ENCODE results near the gene LRWD1.

DNA sequence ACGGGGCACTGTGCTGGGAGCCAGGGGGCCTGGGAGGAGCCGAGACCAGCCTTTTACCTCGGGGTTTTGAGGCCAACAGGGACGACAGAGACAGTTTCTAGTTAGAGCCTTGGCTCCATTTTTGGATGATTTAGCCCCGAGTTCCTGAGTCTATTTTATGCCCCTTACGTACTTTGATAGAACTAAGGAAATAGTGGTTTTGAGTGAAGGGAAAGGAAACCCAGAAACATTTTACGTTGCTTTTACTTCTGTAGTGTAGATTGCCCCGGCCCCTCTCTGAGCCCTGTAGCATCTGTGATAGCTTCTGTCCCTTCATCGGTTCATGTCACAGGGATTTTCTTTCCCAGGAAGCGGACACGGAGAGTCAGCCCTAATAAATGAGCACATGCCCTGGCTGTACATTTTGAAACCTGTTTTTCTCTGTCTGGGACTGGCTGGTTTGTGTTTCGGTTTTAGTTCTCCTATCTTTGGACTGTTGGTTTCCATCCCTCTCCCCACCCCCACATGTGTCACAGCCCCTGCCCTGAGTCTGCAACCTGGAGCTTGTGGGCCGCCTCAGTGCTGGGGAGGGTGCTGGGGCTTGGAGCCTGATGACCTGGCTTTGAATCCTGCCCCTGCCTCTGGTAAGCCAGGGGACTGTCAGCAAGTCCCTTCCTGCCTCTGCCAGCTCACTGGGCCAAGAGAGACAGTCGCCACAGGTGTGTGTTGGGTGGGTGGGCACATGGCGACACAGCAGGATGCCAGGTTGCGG lies 38.3 kb upstream of the LRWD1 start:
- TF ChIP-seq RCOR1 (IDR thresholded peaks at IDR 0.05; ENCODE audit: insufficient replicate concordance, low read length) (no peak), POLR2A (IDR thresholded peaks at IDR 0.05; ENCODE audit: low read depth, low read length) (no peak), CEBPB (IDR thresholded peaks at IDR 0.05; ENCODE audit: low read depth, low read length) (no peak), MXI1 (IDR thresholded peaks at IDR 0.05; ENCODE audit: borderline replicate concordance, low read depth, low read length) (no peak), MAZ (IDR thresholded peaks at IDR 0.05; ENCODE audit: borderline replicate concordance, low read depth, low read length) (no peak), NFE2L2 (IDR thresholded peaks at IDR 0.05; ENCODE audit: low read depth, low read length) (no peak), MAFK (IDR thresholded peaks at IDR 0.05; ENCODE audit: low read depth, low read length) (no peak), RAD21 (IDR thresholded peaks at IDR 0.05; ENCODE audit: low read length) (no peak), FOS (IDR thresholded peaks at IDR 0.05; ENCODE audit: low read depth, low read length) (no peak), BHLHE40 (IDR thresholded peaks at IDR 0.05; ENCODE audit: low read depth, low read length) (no peak), RFX5 (IDR thresholded peaks at IDR 0.05; ENCODE audit: low read depth, low read length) (no peak)
- TF ChIP-seq, protein P1, sequence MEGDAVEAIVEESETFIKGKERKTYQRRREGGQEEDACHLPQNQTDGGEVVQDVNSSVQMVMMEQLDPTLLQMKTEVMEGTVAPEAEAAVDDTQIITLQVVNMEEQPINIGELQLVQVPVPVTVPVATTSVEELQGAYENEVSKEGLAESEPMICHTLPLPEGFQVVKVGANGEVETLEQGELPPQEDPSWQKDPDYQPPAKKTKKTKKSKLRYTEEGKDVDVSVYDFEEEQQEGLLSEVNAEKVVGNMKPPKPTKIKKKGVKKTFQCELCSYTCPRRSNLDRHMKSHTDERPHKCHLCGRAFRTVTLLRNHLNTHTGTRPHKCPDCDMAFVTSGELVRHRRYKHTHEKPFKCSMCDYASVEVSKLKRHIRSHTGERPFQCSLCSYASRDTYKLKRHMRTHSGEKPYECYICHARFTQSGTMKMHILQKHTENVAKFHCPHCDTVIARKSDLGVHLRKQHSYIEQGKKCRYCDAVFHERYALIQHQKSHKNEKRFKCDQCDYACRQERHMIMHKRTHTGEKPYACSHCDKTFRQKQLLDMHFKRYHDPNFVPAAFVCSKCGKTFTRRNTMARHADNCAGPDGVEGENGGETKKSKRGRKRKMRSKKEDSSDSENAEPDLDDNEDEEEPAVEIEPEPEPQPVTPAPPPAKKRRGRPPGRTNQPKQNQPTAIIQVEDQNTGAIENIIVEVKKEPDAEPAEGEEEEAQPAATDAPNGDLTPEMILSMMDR (conservative IDR thresholded peaks at IDR 0.05; ENCODE audit: low read depth, low read length), result no peak
- TF ChIP-seq, protein P2, sequence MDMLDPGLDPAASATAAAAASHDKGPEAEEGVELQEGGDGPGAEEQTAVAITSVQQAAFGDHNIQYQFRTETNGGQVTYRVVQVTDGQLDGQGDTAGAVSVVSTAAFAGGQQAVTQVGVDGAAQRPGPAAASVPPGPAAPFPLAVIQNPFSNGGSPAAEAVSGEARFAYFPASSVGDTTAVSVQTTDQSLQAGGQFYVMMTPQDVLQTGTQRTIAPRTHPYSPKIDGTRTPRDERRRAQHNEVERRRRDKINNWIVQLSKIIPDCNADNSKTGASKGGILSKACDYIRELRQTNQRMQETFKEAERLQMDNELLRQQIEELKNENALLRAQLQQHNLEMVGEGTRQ (IDR thresholded peaks at IDR 0.05; ENCODE audit: low read depth, low read length), result no peak
- TF ChIP-seq, protein P3, sequence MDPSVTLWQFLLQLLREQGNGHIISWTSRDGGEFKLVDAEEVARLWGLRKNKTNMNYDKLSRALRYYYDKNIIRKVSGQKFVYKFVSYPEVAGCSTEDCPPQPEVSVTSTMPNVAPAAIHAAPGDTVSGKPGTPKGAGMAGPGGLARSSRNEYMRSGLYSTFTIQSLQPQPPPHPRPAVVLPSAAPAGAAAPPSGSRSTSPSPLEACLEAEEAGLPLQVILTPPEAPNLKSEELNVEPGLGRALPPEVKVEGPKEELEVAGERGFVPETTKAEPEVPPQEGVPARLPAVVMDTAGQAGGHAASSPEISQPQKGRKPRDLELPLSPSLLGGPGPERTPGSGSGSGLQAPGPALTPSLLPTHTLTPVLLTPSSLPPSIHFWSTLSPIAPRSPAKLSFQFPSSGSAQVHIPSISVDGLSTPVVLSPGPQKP (IDR thresholded peaks at IDR 0.05; ENCODE audit: borderline replicate concordance, low read depth, low read length), result no peak

Measured in IMR-90 (cell line).